ENCODE measurements around the gene ZBTB7C.

- TF ChIP-seq CTCF (IDR thresholded peaks at IDR 0.05) (no peak), POLR2A (IDR thresholded peaks at IDR 0.05) (no peak), POLR2AphosphoS5 (IDR thresholded peaks at IDR 0.05) (no peak), EP300 (IDR thresholded peaks at IDR 0.05) (no peak)
Measured at GRCh38 chr18:48228301-48228715, 180.9 kb downstream of the ZBTB7C start.
